Measurements from ENCODE around the gene TP53I11.

Gene TP53I11

GRCh38 chr11:44938066-44938691 is 12.5 kb downstream of the TP53I11 start:
- no peak for DNase-seq

- DNase-seq, result no peak
Observed at GRCh38 chr11:44936951-44937543, 13.6 kb downstream of the TP53I11 start.

- peak; percentile 74 for DNase-seq
Observed at GRCh38 chr11:44936525-44936924, 14.2 kb downstream of the TP53I11 start.

GRCh38 chr11:44934735-44935250 is 15.9 kb downstream of the TP53I11 start:
- DNase-seq, result no peak

GRCh38 chr11:44934110-44934509 is 16.6 kb downstream of the TP53I11 start:
- no peak for DNase-seq

- no peak for DNase-seq
Observed at GRCh38 chr11:44931466-44931865, 19.2 kb downstream of the TP53I11 start.

- no peak for DNase-seq
Observed at GRCh38 chr11:44930588-44931302, 19.9 kb downstream of the TP53I11 start.

GRCh38 chr11:44928816-44929215 is 21.9 kb downstream of the TP53I11 start:
- DNase-seq, result no peak

- no peak for DNase-seq
Observed at GRCh38 chr11:44928144-44928543, 22.5 kb downstream of the TP53I11 start.

GRCh38 chr11:44927174-44927661 is 23.5 kb downstream of the TP53I11 start:
- DNase-seq, result peak; percentile 42

GRCh38 chr11:44926036-44926435 is 24.6 kb downstream of the TP53I11 start:
- DNase-seq, result no peak

- DNase-seq, result no peak
Observed at GRCh38 chr11:44923806-44924205, 26.9 kb downstream of the TP53I11 start.

GRCh38 chr11:44923115-44923514 is 27.6 kb downstream of the TP53I11 start:
- no peak for DNase-seq

- DNase-seq, result no peak
Observed at GRCh38 chr11:44920451-44920850, 30.2 kb downstream of the TP53I11 start.

- no peak for DNase-seq
Observed at GRCh38 chr11:44917741-44918140, 32.9 kb downstream of the TP53I11 start.

- DNase-seq, result no peak
Observed at GRCh38 chr11:44916801-44917385, 33.8 kb downstream of the TP53I11 start.

- no peak for DNase-seq
Observed at GRCh38 chr11:44916331-44916730, 34.4 kb downstream of the TP53I11 start.

- no peak for DNase-seq
Observed at GRCh38 chr11:44915621-44916020, 35.1 kb downstream of the TP53I11 start.

GRCh38 chr11:44915004-44915403 is 35.7 kb downstream of the TP53I11 start:
- DNase-seq, result no peak

GRCh38 chr11:44914105-44914504 is 36.6 kb downstream of the TP53I11 start:
- no peak for DNase-seq

GRCh38 chr11:44913502-44913901 is 37.2 kb downstream of the TP53I11 start:
- no peak for DNase-seq

GRCh38 chr11:44912270-44912987 is 38.3 kb downstream of the TP53I11 start:
- DNase-seq, result no peak
